IMR-90 (cell line): ENCODE results near the gene TP73. TPM values are rescaled to one million over a fixed set of nuclear protein-coding genes. Genes with fewer than 3 reads are reported as not detected.

Source experiments
- ATAC-seq: fragments of 200-7000 bp; cut with Tn5 transposase; 2 replicates; pipeline ENCODE4 v1.9.1; 2020; ENCODE audit warnings: low read depth, mild to moderate bottlenecking, moderate library complexity
- BruUV-seq: library from RNA; stranded (reverse); fragments of 400-500 nt; replicated peaks from 2 replicates; lab custom pipeline; 2021; lab: Mats Ljungman, UMichigan
- CTCF ChIA-PET: fragments of 300-600 bp; formaldehyde crosslinking; extraction: SDS; loops from one replicate; lab custom pipeline; 2021; ENCODE audit warnings: antibody characterized with exemption; lab: Yijun Ruan, JAX
- POLR2A ChIA-PET: fragments of 300-600 bp; sonication (Branson Sonifier 250); formaldehyde crosslinking; loops from one replicate; lab custom pipeline; 2022; ENCODE audit warnings: antibody characterized with exemption; ENCODE audit not compliant: unreplicated experiment; lab: Charles Lee
- DNase-seq: peaks from one replicate; pipeline ENCODE4 v3.0.0; 2013
- H2AFZ ChIP-seq: replicated peaks from 2 replicates; pipeline ENCODE3; 2013; ENCODE audit warnings: low read length, mild to moderate bottlenecking; ENCODE audit not compliant: poor library complexity
- H2AK5ac ChIP-seq: 2 replicates; pipeline ENCODE4 v1.6.1; 2013; ENCODE audit warnings: low read depth, low read length, inconsistent platforms
- H2AK9ac ChIP-seq: replicated peaks from 2 replicates; pipeline ENCODE3; 2013; ENCODE audit warnings: mild to moderate bottlenecking, low read depth, low read length, moderate library complexity; ENCODE audit not compliant: poor library complexity
- H2BK120ac ChIP-seq: 2 replicates; pipeline ENCODE4 v1.6.1; 2013; ENCODE audit warnings: low read depth, low read length, inconsistent platforms
- H2BK15ac ChIP-seq: 3 replicates; pipeline ENCODE4 v1.6.1; 2013; ENCODE audit warnings: low read depth, low read length, inconsistent platforms
- H2BK20ac ChIP-seq: 2 replicates; pipeline ENCODE4 v1.6.1; 2013; ENCODE audit warnings: low read depth, mild to moderate bottlenecking, inconsistent platforms, low read length, moderate library complexity
- H2BK5ac ChIP-seq: 2 replicates; pipeline ENCODE4 v1.6.1; 2013; ENCODE audit warnings: mild to moderate bottlenecking, low read depth, low read length, inconsistent platforms; ENCODE audit not compliant: poor library complexity, severe bottlenecking
- H3K14ac ChIP-seq: replicated peaks from 2 replicates; pipeline ENCODE4 v1.6.1; 2013; ENCODE audit warnings: low read depth, low read length, inconsistent platforms
- H3K18ac ChIP-seq: 2 replicates; pipeline ENCODE4 v1.6.1; 2013; ENCODE audit warnings: low read depth, low read length, control low read depth
- H3K23ac ChIP-seq: 2 replicates; pipeline ENCODE4 v1.6.1; 2013; ENCODE audit warnings: low read depth, low read length, inconsistent platforms
- H3K27ac ChIP-seq: 2 replicates; pipeline ENCODE4 v1.5.1; 2013; ENCODE audit warnings: mild to moderate bottlenecking, control low read depth, low read length; ENCODE audit not compliant: insufficient read depth
- H3K27me3 ChIP-seq: 2 replicates; pipeline ENCODE4 v1.6.1; 2013; ENCODE audit warnings: low read length; ENCODE audit not compliant: control insufficient read depth, insufficient read depth
- H3K36me3 ChIP-seq: 2 replicates; pipeline ENCODE4 v1.6.1; 2013; ENCODE audit warnings: low read length, mixed read lengths; ENCODE audit not compliant: control insufficient read depth, insufficient read depth
- H3K4ac ChIP-seq: 2 replicates; pipeline ENCODE4 v1.6.1; 2013; ENCODE audit warnings: low read depth, low read length, inconsistent platforms
- H3K4me1 ChIP-seq: 2 replicates; pipeline ENCODE4 v1.6.1; 2013; ENCODE audit warnings: low read length, mixed read lengths; ENCODE audit not compliant: control insufficient read depth, insufficient read depth
- H3K4me2 ChIP-seq: 2 replicates; pipeline ENCODE4 v1.6.1; 2013; ENCODE audit warnings: low read depth, mild to moderate bottlenecking, control low read depth, low read length, moderate library complexity
- H3K4me3 ChIP-seq: 2 replicates; pipeline ENCODE4 v1.5.1; 2013; ENCODE audit warnings: low read depth, mild to moderate bottlenecking, control low read depth, low read length, moderate library complexity; ENCODE audit not compliant: insufficient read depth
- H3K56ac ChIP-seq: 2 replicates; pipeline ENCODE4 v1.6.1; 2013; ENCODE audit warnings: low read length, inconsistent platforms; ENCODE audit not compliant: insufficient read depth; ENCODE audit errors: extremely low read depth
- H3K79me1 ChIP-seq, 2 experiments: 2 replicates each; pipeline ENCODE4 v1.6.1; 2013; ENCODE audit warnings: low read length in 2 of 2, inconsistent platforms in 1 of 2, low read depth in 1 of 2
- H3K9ac ChIP-seq: 2 replicates; pipeline ENCODE4 v1.6.1; 2013; ENCODE audit warnings: low read depth, low read length, control low read depth
- H3K9me1 ChIP-seq: 2 replicates; pipeline ENCODE4 v1.6.1; 2013; ENCODE audit warnings: low read length, inconsistent platforms; ENCODE audit not compliant: insufficient read depth
- H3K9me3 ChIP-seq: 2 replicates; pipeline ENCODE4 v1.6.1; 2013; ENCODE audit warnings: low read length; ENCODE audit not compliant: control insufficient read depth, insufficient read depth
- H4K20me1 ChIP-seq: 2 replicates; pipeline ENCODE4 v1.6.1; 2013; ENCODE audit warnings: low read length, inconsistent platforms; ENCODE audit not compliant: insufficient read depth
- H4K5ac ChIP-seq: 2 replicates; pipeline ENCODE4 v1.6.1; 2013; ENCODE audit warnings: mild to moderate bottlenecking, low read depth, low read length, control low read depth
- H4K8ac ChIP-seq, 2 experiments: 2 replicates each; pipeline ENCODE4 v1.6.1; 2013; ENCODE audit warnings: low read depth in 2 of 2, low read length in 2 of 2, control low read depth in 1 of 2, inconsistent platforms in 1 of 2
- H4K91ac ChIP-seq: 2 replicates; pipeline ENCODE4 v1.6.1; 2013; ENCODE audit warnings: low read depth, low read length, inconsistent platforms; ENCODE audit not compliant: insufficient read depth
- CEBPB ChIP-seq: IDR thresholded peaks from 2 replicates; pipeline ENCODE4 v1.6.1; 2012; ENCODE audit warnings: low read depth, low read length, improper control_type of control experiment
- CHD1 ChIP-seq: IDR thresholded peaks from 2 replicates; pipeline ENCODE4 v1.6.1; 2012; ENCODE audit warnings: low read depth, low read length, improper control_type of control experiment
- CTCF ChIP-seq: conservative IDR thresholded peaks from 2 replicates; pipeline ENCODE4 v1.5.1; 2012; ENCODE audit warnings: mild to moderate bottlenecking, low read depth, low read length, improper control_type of control experiment
- ELK1 ChIP-seq: fragments of 150-350 bp; IDR thresholded peaks from 2 replicates; pipeline ENCODE4 v1.6.1; 2016; ENCODE audit warnings: low read depth, mild to moderate bottlenecking, low read length, moderate library complexity, borderline replicate concordance
- FOS ChIP-seq: fragments of 150-350 bp; IDR thresholded peaks from 2 replicates; pipeline ENCODE4 v1.6.1; 2016; ENCODE audit warnings: low read depth, low read length
- MAFK ChIP-seq: IDR thresholded peaks from 2 replicates; pipeline ENCODE4 v1.6.1; 2012; ENCODE audit warnings: low read depth, low read length, improper control_type of control experiment
- MXI1 ChIP-seq: IDR thresholded peaks from 2 replicates; pipeline ENCODE4 v1.6.1; 2012; ENCODE audit warnings: low read depth, mild to moderate bottlenecking, low read length, moderate library complexity, borderline replicate concordance
- POLR2A ChIP-seq: IDR thresholded peaks from 2 replicates; pipeline ENCODE4 v1.6.1; 2012; ENCODE audit warnings: mild to moderate bottlenecking, low read depth, low read length
- RCOR1 ChIP-seq: IDR thresholded peaks from 2 replicates; pipeline ENCODE4 v1.6.1; 2012; ENCODE audit warnings: mild to moderate bottlenecking, low read length, improper control_type of control experiment; ENCODE audit not compliant: insufficient replicate concordance
- RFX5 ChIP-seq: IDR thresholded peaks from 2 replicates; pipeline ENCODE4 v1.8.0; 2012; ENCODE audit warnings: low read depth, mild to moderate bottlenecking, low read length, moderate library complexity
- SMC3 ChIP-seq: fragments of 150-350 bp; IDR thresholded peaks from 2 replicates; pipeline ENCODE4 v1.6.1; 2016; ENCODE audit warnings: low read depth, mild to moderate bottlenecking, antibody characterized with exemption, low read length, moderate library complexity
- USF2 ChIP-seq: fragments of 150-350 bp; IDR thresholded peaks from 2 replicates; pipeline ENCODE4 v1.6.1; 2017; ENCODE audit warnings: mild to moderate bottlenecking, antibody characterized with exemption, low read length, low read depth
- WGBS, 2 experiments: methylation state at CpG; one replicate each; pipeline versions ENCODE4 v1.1.5 to v1.1.7; 2013; ENCODE audit warnings: missing lambda C conversion rate in 2 of 2; ENCODE audit not compliant: insufficient read length in 1 of 2; ENCODE audit errors: extremely low coverage in 2 of 2; 5-methylcytosine and 5-hydroxymethylcytosine counted together
- dilution Hi-C: fragments of 300-500 bp; cut with HindIII; formaldehyde crosslinking; loops from one replicate; pipeline ENCODE4 v1.14.3; 2018; ENCODE audit warnings: low sequenced_read_pairs; ENCODE audit not compliant: unreplicated experiment
- in situ Hi-C: fragments of 300-500 bp; cut with MboI; formaldehyde crosslinking; loops from 3 replicates; pipeline ENCODE4 v1.14.3; 2019; ENCODE audit warnings: low sequenced_read_pairs, inconsistent platforms, mixed read lengths
- intact Hi-C: fragments of 100-400 bp; cut with micrococcal nuclease; formaldehyde crosslinking; loops from 2 replicates; pipeline ENCODE4 v1.10.0; 2022
- polyA plus RNA-seq, 3 experiments: library from polyadenylated mRNA; depleted of rRNA; stranded (reverse); fragments of >200 nt; gene quantifications; 2 replicates each; pipeline ENCODE4 v1.2.3, GENCODE V29; 2012; ENCODE audit warnings: low replicate concordance in 1 of 3
- total RNA-seq: library from RNA; depleted of rRNA; stranded (reverse); fragments of >200 nt; gene quantifications from 2 replicates; pipeline ENCODE4 v1.2.3, GENCODE V29; 2012

The TP73 gene
- total and polyA plus RNA-seq, 2 of the 4 experiments (the other 2 are of a cell fraction), result not detected

GRCh38 chr1:3707298-3707938, 55.1 kb downstream of the TP73 start:
- H3K14ac ChIP-seq, result no peak overlapping the region
- no peak overlapping the region for H2AFZ ChIP-seq
- H3K36me3 ChIP-seq, result no peaks in the 10 kb centered on the region
- no peak overlapping the region for H3K4ac ChIP-seq
- dilution Hi-C loops (no loop called here), intact Hi-C loops (no loop called here), in situ Hi-C loops (no loop called here)
- no peak overlapping the region for H3K9ac ChIP-seq
- H3K4me1 ChIP-seq, result no peaks in the 10 kb centered on the region
- H2BK15ac ChIP-seq, result no peak overlapping the region
- ChIA-PET CTCF (interaction anchor here (1.3 kb wide), 1 partner anchor 17 kb away, joined by 3 read pairs; no protein-coding TSS in a partner anchor), POLR2A (no interaction called here)
- no TSS peak for BruUV-seq
- ATAC-seq (no peak; the same call in 1 of the 2 replicates), DNase-seq (no peak)
- H3K4me3 ChIP-seq, result no peak overlapping the region
- WGBS, 2 experiments, result 25% methylated on average over 7 of the region's 35 CpGs; no CpG with 5 or more reads in 1 of the 2 experiments
- H3K18ac ChIP-seq, result no peak overlapping the region
- H2BK20ac ChIP-seq, result no peak overlapping the region
- no peaks in the 10 kb centered on the region for H3K79me1 ChIP-seq
- H2AK9ac ChIP-seq, result no peak overlapping the region
- no peak overlapping the region for H3K23ac ChIP-seq
- H3K9me1 ChIP-seq, result no peaks in the 10 kb centered on the region
- TF ChIP-seq MAFK (no peak), CEBPB (no peak), POLR2A (no peak), CTCF (no peak), MXI1 (no peak), ELK1 (no peak), SMC3 (no peak), FOS (no peak), USF2 (no peak), RCOR1 (no peak), RFX5 (no peak), CHD1 (no peak)
- H4K8ac ChIP-seq, result no peak overlapping the region
- no peak overlapping the region for H3K56ac ChIP-seq
- H4K5ac ChIP-seq, result no peak overlapping the region
- no peak overlapping the region for H4K91ac ChIP-seq
- peaks cover 56% of the 10 kb centered on the region for H3K27me3 ChIP-seq
- no peak overlapping the region for H2BK5ac ChIP-seq
- H3K4me2 ChIP-seq, result no peak overlapping the region
- H3K27ac ChIP-seq, result no peak overlapping the region
- H2AK5ac ChIP-seq, result no peak overlapping the region
- no peak overlapping the region for H2BK120ac ChIP-seq
- no peaks in the 10 kb centered on the region for H3K9me3 ChIP-seq
- H4K20me1 ChIP-seq, result no peaks in the 10 kb centered on the region
